HepG2 (cell line): ENCODE results near the gene KRTAP29-1. TPM values are rescaled to one million over a fixed set of nuclear protein-coding genes. Genes with fewer than 3 reads are reported as not detected.

Experiments
- CBX2 ChIP-seq, 2 experiments: fragments of 200-600 bp in 1 of 2; sonication (generic); formaldehyde crosslinking in 1 of 2; IDR thresholded peaks; 2 replicates each; pipeline versions ENCODE4 v1.7.0 to v1.8.1; 2018 to 2022; ENCODE audit warnings: low read depth in 2 of 2, low read length in 1 of 2, mild to moderate bottlenecking in 1 of 2, missing genetic modification reagents in 1 of 2
- FOXC1 ChIP-seq: sonication (generic); formaldehyde crosslinking; IDR thresholded peaks from 2 replicates; pipeline ENCODE4 v1.8.0; 2022; ENCODE audit warnings: mild to moderate bottlenecking, missing genetic modification reagents, borderline replicate concordance
- MAF1 ChIP-seq: sonication (generic); formaldehyde crosslinking; IDR thresholded peaks from 2 replicates; pipeline ENCODE4 v1.5.0; 2020; ENCODE audit warnings: missing genetic modification reagents, borderline replicate concordance
- NFKB2 ChIP-seq: sonication (generic); formaldehyde crosslinking; IDR thresholded peaks from 2 replicates; pipeline ENCODE4 v1.4.0; 2020; ENCODE audit warnings: missing genetic modification reagents, borderline replicate concordance
- POLR2G ChIP-seq: fragments of 200-400 bp; formaldehyde crosslinking; IDR thresholded peaks from 2 replicates; pipeline ENCODE4 v1.6.1; 2018; ENCODE audit warnings: mild to moderate bottlenecking, low read depth, low read length, moderate library complexity
- RAD21 ChIP-seq: fragments of 450-650 bp; formaldehyde crosslinking; IDR thresholded peaks from 2 replicates; pipeline ENCODE4 v1.5.0; 2020; ENCODE audit warnings: mild to moderate bottlenecking
- SMC3 ChIP-seq: IDR thresholded peaks from 2 replicates; pipeline ENCODE4 v1.6.1; 2011; ENCODE audit warnings: low read length, improper control_type of control experiment
- STAG1 ChIP-seq: sonication (generic); formaldehyde crosslinking; IDR thresholded peaks from 2 replicates; pipeline ENCODE4 v1.4.0; 2020; ENCODE audit warnings: missing genetic modification reagents
- TAF15 ChIP-seq: fragments of 200-400 bp; formaldehyde crosslinking; IDR thresholded peaks from one replicate; pipeline ENCODE4 v1.6.1; 2018; ENCODE audit warnings: mild to moderate bottlenecking, low read depth, low read length; ENCODE audit not compliant: poor library complexity, severe bottlenecking
- TBL1XR1 ChIP-seq: fragments of 150-350 bp; IDR thresholded peaks from 2 replicates; pipeline ENCODE4 v1.6.1; 2014; ENCODE audit warnings: borderline replicate concordance, low read length; ENCODE audit not compliant: partially characterized antibody
- TERF1 ChIP-seq: sonication (generic); formaldehyde crosslinking; IDR thresholded peaks from 2 replicates; pipeline ENCODE4 v1.8.0; 2022; ENCODE audit warnings: mild to moderate bottlenecking, missing genetic modification reagents, moderate library complexity
- TRAFD1 ChIP-seq: sonication (generic); formaldehyde crosslinking; IDR thresholded peaks from 2 replicates; pipeline ENCODE4 v1.5.1; 2020; ENCODE audit warnings: missing genetic modification reagents, mild to moderate bottlenecking, borderline replicate concordance
- ZBTB39 ChIP-seq: sonication (generic); formaldehyde crosslinking; IDR thresholded peaks from 2 replicates; pipeline ENCODE4 v1.5.0; 2020; ENCODE audit warnings: missing genetic modification reagents
- ZBTB43 ChIP-seq: sonication (generic); formaldehyde crosslinking; conservative IDR thresholded peaks from 2 replicates; pipeline ENCODE4 v1.4.0; 2020; ENCODE audit warnings: missing genetic modification reagents
- ZNF30 ChIP-seq: sonication (generic); formaldehyde crosslinking; IDR thresholded peaks from 2 replicates; pipeline ENCODE4 v1.5.0; 2020; ENCODE audit warnings: mild to moderate bottlenecking, missing genetic modification reagents
- ZNF512 ChIP-seq: sonication (generic); formaldehyde crosslinking; IDR thresholded peaks from 2 replicates; pipeline ENCODE4 v1.4.0; 2020; ENCODE audit warnings: mild to moderate bottlenecking, missing genetic modification reagents
- ZNF776 ChIP-seq: sonication (generic); formaldehyde crosslinking; IDR thresholded peaks from 2 replicates; pipeline ENCODE4 v1.4.0; 2020; ENCODE audit warnings: mild to moderate bottlenecking, missing genetic modification reagents
- ZNF839 ChIP-seq: sonication (generic); formaldehyde crosslinking; IDR thresholded peaks from 2 replicates; pipeline ENCODE4 v1.4.0; 2020; ENCODE audit warnings: missing genetic modification reagents, mild to moderate bottlenecking, borderline replicate concordance
- polyA plus RNA-seq, 8 experiments: library from polyadenylated mRNA; depleted of rRNA in 3 of 8; stranded (reverse) in 7 of 8; unstranded in 1 of 8; fragments of >200 nt; fragmentation: Illumina TruSeq in 4 of 8; extraction: Trizol in 4 of 8; gene quantifications; 2 replicates each; pipeline versions ENCODE4 v1.2.1 to v1.2.3, GENCODE V29; 2011 to 2016; ENCODE audit warnings: low read depth in 4 of 8, missing spikeins in 1 of 8, mixed read lengths in 1 of 8; ENCODE audit not compliant: insufficient read depth in 1 of 8
- total RNA-seq, 5 experiments: library from RNA; depleted of rRNA; stranded (reverse); fragments of >200 nt; fragmentation: Illumina TruSeq; extraction: Trizol; gene quantifications; 2 replicates each; pipeline ENCODE4 v1.2.3, GENCODE V29; 2016; ENCODE audit warnings: low read depth in 1 of 5

The KRTAP29-1 gene
- total and polyA plus RNA-seq, 2 of the 13 experiments (the other 11 are each of a cell fraction or from before 2014, with no cell fraction given): not detected

GRCh38 chr17:41329279-41329948, 26.8 kb upstream of the KRTAP29-1 start (continued):
- TF ChIP-seq ZBTB39 (no peak), STAG1 (peak; percentile 95), FOXC1 (no peak), ZNF512 (no peak), ZNF776 (CRISPR knock-in tag) (no peak), TBL1XR1 (no peak), ZBTB43 (CRISPR knock-in tag) (no peak), TERF1 (CRISPR knock-in tag) (no peak), MAF1 (CRISPR knock-in tag) (no peak), CBX2 (IDR thresholded peaks at IDR 0.05; ENCODE audit: low read depth, low read length) (no peak), CBX2 (CRISPR knock-in tag; IDR thresholded peaks at IDR 0.05; ENCODE audit: low read depth) (no peak), TAF15 (no peak), ZNF839 (CRISPR knock-in tag) (no peak), NFKB2 (CRISPR knock-in tag) (0 out of 2 replicates have a peak, but pooled peaks have one; percentile 21), RAD21 (CRISPR knock-in tag) (peak; percentile 89), POLR2G (no peak), SMC3 (peak; percentile 84), ZNF30 (no peak), TRAFD1 (CRISPR knock-in tag) (no peak)
